ENCODE results near the gene GGTA1.

DNA sequence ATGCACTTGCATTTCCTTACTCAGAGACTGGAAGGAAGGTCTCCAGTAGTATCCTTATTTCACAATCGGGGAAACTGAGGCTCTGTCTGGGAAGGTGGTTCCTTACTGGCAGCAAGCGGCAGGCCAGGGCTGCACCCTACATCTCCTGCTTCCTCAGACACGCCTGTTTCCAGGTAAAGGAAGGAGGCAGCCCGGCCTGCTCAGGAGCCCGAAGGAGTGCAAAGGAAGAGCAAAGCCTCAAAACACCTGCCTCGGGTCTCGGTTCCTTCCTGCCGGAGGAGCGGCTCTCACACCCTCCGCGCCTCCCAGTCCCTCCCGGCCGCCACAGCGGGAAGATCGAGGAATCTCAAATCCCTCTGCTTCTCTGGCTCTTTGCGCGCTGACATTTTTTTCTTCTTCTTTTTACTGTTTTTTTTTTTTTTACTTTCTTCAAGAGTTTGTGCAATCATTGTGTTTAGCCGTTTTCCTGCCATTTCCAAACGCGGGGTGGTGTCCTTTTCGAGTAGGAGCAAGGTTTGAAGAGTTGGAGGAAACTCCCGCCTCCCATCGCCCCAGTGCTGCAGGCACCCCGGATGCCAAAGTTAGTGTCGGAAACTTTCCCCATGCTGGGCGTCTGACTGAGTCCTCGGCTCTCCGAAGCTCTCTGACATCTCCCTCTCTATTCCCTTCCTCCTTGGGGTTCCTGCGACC lies 1.0 kb downstream of the GGTA1 start:
- TF ChIP-seq, protein P1, sequence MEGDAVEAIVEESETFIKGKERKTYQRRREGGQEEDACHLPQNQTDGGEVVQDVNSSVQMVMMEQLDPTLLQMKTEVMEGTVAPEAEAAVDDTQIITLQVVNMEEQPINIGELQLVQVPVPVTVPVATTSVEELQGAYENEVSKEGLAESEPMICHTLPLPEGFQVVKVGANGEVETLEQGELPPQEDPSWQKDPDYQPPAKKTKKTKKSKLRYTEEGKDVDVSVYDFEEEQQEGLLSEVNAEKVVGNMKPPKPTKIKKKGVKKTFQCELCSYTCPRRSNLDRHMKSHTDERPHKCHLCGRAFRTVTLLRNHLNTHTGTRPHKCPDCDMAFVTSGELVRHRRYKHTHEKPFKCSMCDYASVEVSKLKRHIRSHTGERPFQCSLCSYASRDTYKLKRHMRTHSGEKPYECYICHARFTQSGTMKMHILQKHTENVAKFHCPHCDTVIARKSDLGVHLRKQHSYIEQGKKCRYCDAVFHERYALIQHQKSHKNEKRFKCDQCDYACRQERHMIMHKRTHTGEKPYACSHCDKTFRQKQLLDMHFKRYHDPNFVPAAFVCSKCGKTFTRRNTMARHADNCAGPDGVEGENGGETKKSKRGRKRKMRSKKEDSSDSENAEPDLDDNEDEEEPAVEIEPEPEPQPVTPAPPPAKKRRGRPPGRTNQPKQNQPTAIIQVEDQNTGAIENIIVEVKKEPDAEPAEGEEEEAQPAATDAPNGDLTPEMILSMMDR (IDR thresholded peaks at IDR 0.05) = peak in 1 of 4 experiments; percentile 1
- TF ChIP-seq POLR2A (IDR thresholded peaks at IDR 0.05) = no peak
- TF ChIP-seq POLR2AphosphoS5 (IDR thresholded peaks at IDR 0.05) = no peak

Data from prostate gland (tissue), 2 donors.